ENCODE data around the gene SLC25A1.
A peak's percentile ranks its signal among the peaks of the same experiment; 100 is the strongest.

SLC25A1 gene

GRCh38 chr22:19134176-19134831 is 44.2 kb downstream of the SLC25A1 start:
- DNase-seq (ENCODE audit: insufficient read length, low spot score): peak; percentile 9
- FAIRE-seq: no peak
- TF ChIP-seq SPI1 (IDR thresholded peaks at IDR 0.05; ENCODE audit: low read depth, low read length) (no peak), POLR2AphosphoS5 (IDR thresholded peaks at IDR 0.05; ENCODE audit: low read depth, low read length) (no peak), POLR2A (IDR thresholded peaks at IDR 0.05; ENCODE audit: low read depth, low read length) (no peak), TAF1 (IDR thresholded peaks at IDR 0.05; ENCODE audit: low read depth, low read length) (no peak), POU2F2 (IDR thresholded peaks at IDR 0.05; ENCODE audit: low read depth, low read length) (no peak), PAX5 (IDR thresholded peaks at IDR 0.05; ENCODE audit: insufficient read depth, low read length, severe bottlenecking) (no peak)

GRCh38 chr22:19133561-19133960 is 45.0 kb downstream of the SLC25A1 start:
- TF ChIP-seq POLR2AphosphoS5 (IDR thresholded peaks at IDR 0.05; ENCODE audit: low read depth, low read length): no peak
- TF ChIP-seq TAF1 (IDR thresholded peaks at IDR 0.05; ENCODE audit: low read depth, low read length): no peak
- no peak for TF ChIP-seq POLR2A (IDR thresholded peaks at IDR 0.05; ENCODE audit: low read depth, low read length)
- TF ChIP-seq POU2F2 (IDR thresholded peaks at IDR 0.05; ENCODE audit: low read depth, low read length): no peak
- no peak for FAIRE-seq
- DNase-seq (ENCODE audit: insufficient read length, low spot score): peak; percentile 17

GRCh38 chr22:19132693-19133400 is 45.7 kb downstream of the SLC25A1 start:
- TF ChIP-seq POU2F2 (IDR thresholded peaks at IDR 0.05; ENCODE audit: low read depth, low read length): no peak
- no peak for TF ChIP-seq TAF1 (IDR thresholded peaks at IDR 0.05; ENCODE audit: low read depth, low read length)
- TF ChIP-seq PAX5 (IDR thresholded peaks at IDR 0.05; ENCODE audit: insufficient read depth, low read length, severe bottlenecking): no peak
- TF ChIP-seq SPI1 (IDR thresholded peaks at IDR 0.05; ENCODE audit: low read depth, low read length): no peak
- TF ChIP-seq POLR2AphosphoS5 (IDR thresholded peaks at IDR 0.05; ENCODE audit: low read depth, low read length): no peak
- TF ChIP-seq POLR2A (IDR thresholded peaks at IDR 0.05; ENCODE audit: low read depth, low read length): no peak
- DNase-seq (ENCODE audit: insufficient read length, low spot score) (peak; percentile 19), FAIRE-seq (no peak)

GRCh38 chr22:19132153-19132552 is 46.4 kb downstream of the SLC25A1 start:
- FAIRE-seq: no peak
- no peak for DNase-seq (ENCODE audit: insufficient read length, low spot score)
- no peak for TF ChIP-seq PAX5 (IDR thresholded peaks at IDR 0.05; ENCODE audit: insufficient read depth, low read length, severe bottlenecking)
- TF ChIP-seq POLR2AphosphoS5 (IDR thresholded peaks at IDR 0.05; ENCODE audit: low read depth, low read length): no peak
- TF ChIP-seq POLR2A (IDR thresholded peaks at IDR 0.05; ENCODE audit: low read depth, low read length): no peak

- no peak for TF ChIP-seq TAF1 (IDR thresholded peaks at IDR 0.05; ENCODE audit: low read depth, low read length)
- TF ChIP-seq POU2F2 (IDR thresholded peaks at IDR 0.05; ENCODE audit: low read depth, low read length): no peak
- no peak for TF ChIP-seq PAX5 (IDR thresholded peaks at IDR 0.05; ENCODE audit: insufficient read depth, low read length, severe bottlenecking)
- FAIRE-seq: no peak
- no peak for DNase-seq (ENCODE audit: insufficient read length, low spot score)
These were observed 46.9 kb downstream of the SLC25A1 start for GRCh38 chr22:19131685-19132015.

- no peak for TF ChIP-seq POLR2AphosphoS5 (IDR thresholded peaks at IDR 0.05; ENCODE audit: low read depth, low read length)
- no peak for TF ChIP-seq SPI1 (IDR thresholded peaks at IDR 0.05; ENCODE audit: low read depth, low read length)
- DNase-seq (ENCODE audit: insufficient read length, low spot score) (peak; percentile 22), FAIRE-seq (no peak)
These were observed 47.4 kb downstream of the SLC25A1 start, which contains the start of gene TSSK2 for GRCh38 chr22:19130959-19131684. Gene TSSK2 (plus strand): TSS chr22:19131308. CDS start chr22:19131400, 92 bp downstream.

- FAIRE-seq (no peak), DNase-seq (ENCODE audit: insufficient read length, low spot score) (no peak)
- TF ChIP-seq PAX5 (IDR thresholded peaks at IDR 0.05; ENCODE audit: insufficient read depth, low read length, severe bottlenecking) (no peak), POLR2A (IDR thresholded peaks at IDR 0.05; ENCODE audit: low read depth, low read length) (no peak), POU2F2 (IDR thresholded peaks at IDR 0.05; ENCODE audit: low read depth, low read length) (no peak), TAF1 (IDR thresholded peaks at IDR 0.05; ENCODE audit: low read depth, low read length) (no peak), POLR2AphosphoS5 (IDR thresholded peaks at IDR 0.05; ENCODE audit: low read depth, low read length) (no peak), SPI1 (IDR thresholded peaks at IDR 0.05; ENCODE audit: low read depth, low read length) (no peak)
These were observed 48.7 kb downstream of the SLC25A1 start for GRCh38 chr22:19129871-19130270.

- FAIRE-seq: no peak
- DNase-seq (ENCODE audit: insufficient read length, low spot score): no peak
- no peak for TF ChIP-seq TAF1 (IDR thresholded peaks at IDR 0.05; ENCODE audit: low read depth, low read length)
- no peak for TF ChIP-seq POLR2AphosphoS5 (IDR thresholded peaks at IDR 0.05; ENCODE audit: low read depth, low read length)
- no peak for TF ChIP-seq PAX5 (IDR thresholded peaks at IDR 0.05; ENCODE audit: insufficient read depth, low read length, severe bottlenecking)
- no peak for TF ChIP-seq POLR2A (IDR thresholded peaks at IDR 0.05; ENCODE audit: low read depth, low read length)
- no peak for TF ChIP-seq POU2F2 (IDR thresholded peaks at IDR 0.05; ENCODE audit: low read depth, low read length)
- no peak for TF ChIP-seq SPI1 (IDR thresholded peaks at IDR 0.05; ENCODE audit: low read depth, low read length)
These were observed 49.4 kb downstream of the SLC25A1 start for GRCh38 chr22:19128946-19129727.

GRCh38 chr22:19128009-19128401 is 50.5 kb downstream of the SLC25A1 start:
- FAIRE-seq (no peak), DNase-seq (ENCODE audit: insufficient read length, low spot score) (no peak)
- TF ChIP-seq SPI1 (IDR thresholded peaks at IDR 0.05; ENCODE audit: low read depth, low read length) (no peak), POLR2AphosphoS5 (IDR thresholded peaks at IDR 0.05; ENCODE audit: low read depth, low read length) (no peak)
